ENCODE results near the gene TMEM87A.

- TF ChIP-seq CTCF (conservative IDR thresholded peaks at IDR 0.05; ENCODE audit: low read depth in 2 of 2) (no peak), REST (IDR thresholded peaks at IDR 0.05; ENCODE audit: unreplicated experiment) (no peak), POLR2AphosphoS5 (IDR thresholded peaks at IDR 0.05; ENCODE audit: low read depth) (no peak), CREB1 (CRISPR knock-in tag; IDR thresholded peaks at IDR 0.05; ENCODE audit: low read depth) (no peak), EZH2 (IDR thresholded peaks at IDR 0.05; ENCODE audit: low read depth, unreplicated experiment) (no peak), JUNB (IDR thresholded peaks at IDR 0.05; ENCODE audit: unreplicated experiment) (no peak), EZH2phosphoT487 (IDR thresholded peaks at IDR 0.05; ENCODE audit: unreplicated experiment) (no peak), ZNF114 (CRISPR knock-in tag; IDR thresholded peaks at IDR 0.05) (no peak), STAT1 (IDR thresholded peaks at IDR 0.05; ENCODE audit: unreplicated experiment) (no peak)
These were observed 11.8 kb upstream of the TMEM87A start for GRCh38 chr15:42285034-42285433.
